ENCODE measurements around the gene MIGA2.

- TF ChIP-seq, protein P1, sequence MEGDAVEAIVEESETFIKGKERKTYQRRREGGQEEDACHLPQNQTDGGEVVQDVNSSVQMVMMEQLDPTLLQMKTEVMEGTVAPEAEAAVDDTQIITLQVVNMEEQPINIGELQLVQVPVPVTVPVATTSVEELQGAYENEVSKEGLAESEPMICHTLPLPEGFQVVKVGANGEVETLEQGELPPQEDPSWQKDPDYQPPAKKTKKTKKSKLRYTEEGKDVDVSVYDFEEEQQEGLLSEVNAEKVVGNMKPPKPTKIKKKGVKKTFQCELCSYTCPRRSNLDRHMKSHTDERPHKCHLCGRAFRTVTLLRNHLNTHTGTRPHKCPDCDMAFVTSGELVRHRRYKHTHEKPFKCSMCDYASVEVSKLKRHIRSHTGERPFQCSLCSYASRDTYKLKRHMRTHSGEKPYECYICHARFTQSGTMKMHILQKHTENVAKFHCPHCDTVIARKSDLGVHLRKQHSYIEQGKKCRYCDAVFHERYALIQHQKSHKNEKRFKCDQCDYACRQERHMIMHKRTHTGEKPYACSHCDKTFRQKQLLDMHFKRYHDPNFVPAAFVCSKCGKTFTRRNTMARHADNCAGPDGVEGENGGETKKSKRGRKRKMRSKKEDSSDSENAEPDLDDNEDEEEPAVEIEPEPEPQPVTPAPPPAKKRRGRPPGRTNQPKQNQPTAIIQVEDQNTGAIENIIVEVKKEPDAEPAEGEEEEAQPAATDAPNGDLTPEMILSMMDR (IDR thresholded peaks at IDR 0.05): no peak
- TF ChIP-seq TCF7L2 (IDR thresholded peaks at IDR 0.05; ENCODE audit: low read depth, low read length) (no peak), POLR2AphosphoS5 (IDR thresholded peaks at IDR 0.05; ENCODE audit: low read depth, low read length) (no peak)
Observed at GRCh38 chr9:128987805-128988204, 48.6 kb upstream of the MIGA2 start.

Data from Panc1 (cell line).